GM19099 (cell line): ENCODE data around the gene DAND5.

Experiments used
- POLR2A ChIP-seq: IDR thresholded peaks from 3 replicates; pipeline ENCODE4 v1.6.1; 2011; ENCODE audit warnings: low read depth; ENCODE audit not compliant: insufficient read length; ENCODE audit errors: extremely low read depth

DAND5 gene

GRCh38 chr19:12952488-12953137 lies 16.8 kb upstream of the DAND5 start:
- TF ChIP-seq POLR2A: no peak

GRCh38 chr19:12953138-12953798 lies 16.1 kb upstream of the DAND5 start:
- TF ChIP-seq POLR2A: peak; percentile 21

DNA sequence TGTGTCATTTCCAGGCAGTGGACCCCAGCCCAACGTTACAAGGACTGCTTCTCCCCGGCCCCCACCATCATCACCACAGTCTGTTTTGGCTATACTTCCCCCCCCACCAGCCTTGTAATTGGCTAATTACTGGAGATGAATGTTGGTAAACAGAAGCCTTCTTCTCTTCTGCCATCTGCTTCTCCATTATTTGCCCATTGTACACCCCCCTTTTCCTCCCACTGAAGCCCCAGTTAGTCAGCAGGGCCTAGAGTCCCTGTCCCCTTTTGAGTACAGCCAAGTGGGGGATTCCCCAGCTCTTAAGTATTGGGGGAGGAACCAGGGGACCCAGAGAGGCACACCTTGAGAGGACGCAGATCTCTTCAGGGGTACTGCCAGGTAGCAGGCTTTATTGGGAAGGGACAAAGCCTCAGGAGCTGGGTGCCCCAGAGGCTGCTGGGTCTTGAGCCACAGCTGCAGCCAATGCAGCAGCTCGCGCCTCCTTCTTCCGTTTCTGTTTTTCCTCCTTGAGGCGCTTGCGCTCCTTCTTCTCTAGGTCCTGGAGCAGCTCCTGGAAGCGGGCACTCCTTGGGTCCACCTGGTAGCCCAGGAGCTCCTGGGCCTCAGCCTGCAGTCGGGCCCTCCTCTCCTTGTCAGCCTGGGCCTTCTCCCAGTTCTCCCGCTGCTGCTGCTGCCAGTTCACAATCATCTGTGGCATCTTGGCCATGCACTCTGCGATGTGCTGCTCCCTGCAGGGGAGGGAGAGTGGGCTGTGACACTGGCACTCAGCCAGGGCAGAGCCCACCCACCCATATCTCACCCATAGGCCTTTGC lies 15.4 kb upstream of the DAND5 start:
- TF ChIP-seq POLR2A: peak; percentile 3

GRCh38 chr19:12954612-12954962 lies 14.8 kb upstream of the DAND5 start:
- no peak for TF ChIP-seq POLR2A

GRCh38 chr19:12955996-12956395 lies 13.4 kb upstream of the DAND5 start:
- no peak for TF ChIP-seq POLR2A

- TF ChIP-seq POLR2A: peak; percentile 92
Measured at GRCh38 chr19:12956446-12957388, 12.7 kb upstream of the DAND5 start, which contains the start of gene GADD45GIP1. Gene GADD45GIP1, minus strand, starts transcription at chr19:12957223. Its CDS starts 11 bp downstream, at chr19:12957212.

DNA sequence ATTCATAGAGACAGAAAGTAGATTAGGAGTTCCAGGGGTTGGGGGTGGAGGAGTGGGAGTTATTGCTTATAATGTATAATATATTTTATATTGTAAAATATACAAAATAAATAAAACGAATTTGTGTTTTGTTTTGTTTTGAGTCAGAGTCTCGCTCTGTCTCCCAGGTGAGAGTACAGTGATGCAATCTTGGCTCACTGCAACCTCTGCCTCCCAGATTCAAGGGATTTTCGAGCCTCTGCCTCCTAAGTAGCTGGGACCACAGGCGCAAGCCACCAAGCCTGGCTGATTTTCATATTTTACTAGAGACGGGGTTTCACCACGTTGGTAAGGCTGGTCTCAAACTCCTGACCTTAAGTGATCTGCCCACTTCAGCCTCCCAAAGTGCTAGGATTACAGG lies 9.9 kb upstream of the DAND5 start:
- no peak for TF ChIP-seq POLR2A

DNA sequence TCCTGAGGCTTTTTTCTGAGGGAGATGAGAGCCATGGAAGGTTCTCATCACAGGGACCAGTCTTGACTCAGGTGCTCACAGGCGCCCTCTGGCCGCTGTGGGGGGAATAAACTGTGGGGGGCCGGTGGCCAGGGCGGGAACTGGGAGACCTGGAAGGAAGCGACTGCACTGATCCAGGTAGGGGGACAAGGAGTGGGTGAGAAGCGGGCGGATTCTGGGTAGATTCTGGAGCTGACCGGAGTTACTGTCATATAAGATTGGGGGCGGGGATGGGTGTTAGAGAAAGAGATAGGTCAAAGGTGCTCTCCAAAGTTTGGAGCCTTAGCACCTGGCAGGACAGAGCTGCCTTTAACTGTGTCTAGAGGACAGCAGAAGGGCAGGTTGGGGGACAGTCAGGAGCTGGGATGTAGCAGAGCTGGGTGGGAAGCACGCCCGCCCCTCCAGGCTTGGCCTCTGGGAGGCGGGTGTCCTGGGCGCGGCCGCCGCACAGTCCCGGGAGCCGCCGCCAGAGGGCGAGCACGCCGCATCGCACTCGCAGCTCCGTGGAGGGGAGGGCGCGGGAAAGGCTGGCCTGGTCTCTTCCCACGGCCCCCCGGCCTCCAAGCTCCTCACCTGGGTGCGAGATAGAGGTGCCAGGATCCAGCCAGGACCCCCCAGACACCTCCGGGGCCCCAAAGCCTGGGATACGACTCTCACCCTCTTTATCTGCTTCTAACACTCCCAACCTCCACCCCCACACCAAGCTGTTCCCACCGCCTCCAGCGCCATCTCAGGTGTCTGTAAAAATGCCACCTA lies 4.2 kb upstream of the DAND5 start:
- TF ChIP-seq POLR2A: peak; percentile 35

DNA sequence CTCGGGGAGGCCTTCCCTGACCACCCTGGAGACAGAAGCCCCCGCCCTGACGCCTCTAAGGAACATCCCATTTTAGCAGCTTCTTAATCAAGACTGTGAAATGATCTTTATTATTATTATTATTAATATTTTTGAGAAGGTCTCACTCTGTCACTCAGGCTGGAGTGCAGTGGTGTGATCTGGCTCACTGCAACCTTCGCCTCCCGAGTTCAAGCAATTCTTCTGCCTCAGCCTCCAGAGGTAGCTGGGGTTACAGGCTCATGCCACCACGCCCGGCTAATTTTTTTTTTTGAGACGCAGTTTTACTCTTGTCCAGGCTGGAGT lies 3.6 kb upstream of the DAND5 start:
- no peak for TF ChIP-seq POLR2A

DNA sequence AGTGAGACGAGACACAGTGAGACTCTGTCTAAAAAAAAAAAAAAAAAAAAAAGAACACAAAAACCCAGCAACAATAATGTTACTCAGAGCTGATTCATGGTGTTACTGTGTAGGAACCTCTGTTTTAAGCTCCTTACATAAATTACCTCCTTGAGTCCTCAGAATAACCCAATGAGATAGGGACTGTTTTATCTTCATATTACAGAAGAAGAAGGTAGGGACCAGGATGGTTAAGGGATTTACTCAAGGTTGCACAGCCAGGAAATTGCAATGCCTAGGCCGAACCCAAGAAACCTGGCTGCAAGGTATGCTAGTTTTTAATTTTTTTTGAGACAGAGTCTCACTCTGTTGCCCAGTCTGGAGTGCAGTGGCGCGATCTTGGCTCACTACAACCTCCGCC lies 1.5 kb upstream of the DAND5 start:
- no peak for TF ChIP-seq POLR2A

- no peak for TF ChIP-seq POLR2A
Measured at GRCh38 chr19:12970070-12970820, 869 bp downstream of the DAND5 start.

GRCh38 chr19:12973236-12973635 lies 3.9 kb downstream of the DAND5 start:
- TF ChIP-seq POLR2A: no peak
